Heart left ventricle (tissue), 13 donors: ENCODE data around the gene TVP23C.

Experiments
- POLR2A ChIP-seq, 2 donors: fragments of 450-650 bp; IDR thresholded peaks; one replicate each; pipeline ENCODE4 v1.6.1; 2017; ENCODE audit warnings: antibody characterized with exemption in 2 of 2, mild to moderate bottlenecking in 2 of 2, moderate library complexity in 2 of 2
- TF ChIP-seq, protein P1 (sequence below), 12 donors: fragments of 200-600 bp; sonication (generic) in 4 of 12; IDR thresholded peaks; one replicate each; pipeline versions ENCODE4 v1.5.0 to v1.8.0; 2018 to 2022; ENCODE audit warnings: antibody characterized with exemption in 12 of 12, mild to moderate bottlenecking in 5 of 12
- donor health status: ischemic (EF 13 %, LVEDD 7.1; RV severe dilation, severe dysfunction).
- donor health status: DM: no; HTN: yes; CAD: no.
- donor health status: DM: no; HTN: no; CAD: no.
- donor health status: ischemic (EF 25% LVEDD 6.9; RV normal size, moderate dysfunction).
- donor health status: ischemic (EF 25% LVEDD 5.7; RV mildly dilated, moderate dysfunction).
- donor health status: ischemic (EF 35%, LVEDD 5.7; RV mildly dilated, moderate dysfunction).
- donor health status: nonischemic (EF 11% LVEDD 7.7; RV severe dilation, severe dysfunction).
- donor health status: DM: yes; HTN: yes; CAD: no.
- donor health status: PGD.
- donor health status: ischemic (EF 29% LVEDD 5.4; RV normal size, mild dysfunction).
- donor health status: nonischemic (EF 23%, LVEDD 6.1; RV moderate dilation, normal function).

- TF ChIP-seq, protein P1, sequence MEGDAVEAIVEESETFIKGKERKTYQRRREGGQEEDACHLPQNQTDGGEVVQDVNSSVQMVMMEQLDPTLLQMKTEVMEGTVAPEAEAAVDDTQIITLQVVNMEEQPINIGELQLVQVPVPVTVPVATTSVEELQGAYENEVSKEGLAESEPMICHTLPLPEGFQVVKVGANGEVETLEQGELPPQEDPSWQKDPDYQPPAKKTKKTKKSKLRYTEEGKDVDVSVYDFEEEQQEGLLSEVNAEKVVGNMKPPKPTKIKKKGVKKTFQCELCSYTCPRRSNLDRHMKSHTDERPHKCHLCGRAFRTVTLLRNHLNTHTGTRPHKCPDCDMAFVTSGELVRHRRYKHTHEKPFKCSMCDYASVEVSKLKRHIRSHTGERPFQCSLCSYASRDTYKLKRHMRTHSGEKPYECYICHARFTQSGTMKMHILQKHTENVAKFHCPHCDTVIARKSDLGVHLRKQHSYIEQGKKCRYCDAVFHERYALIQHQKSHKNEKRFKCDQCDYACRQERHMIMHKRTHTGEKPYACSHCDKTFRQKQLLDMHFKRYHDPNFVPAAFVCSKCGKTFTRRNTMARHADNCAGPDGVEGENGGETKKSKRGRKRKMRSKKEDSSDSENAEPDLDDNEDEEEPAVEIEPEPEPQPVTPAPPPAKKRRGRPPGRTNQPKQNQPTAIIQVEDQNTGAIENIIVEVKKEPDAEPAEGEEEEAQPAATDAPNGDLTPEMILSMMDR (IDR thresholded peaks at IDR 0.05), result no peak
- TF ChIP-seq POLR2A (IDR thresholded peaks at IDR 0.05), result no peak
Measured at GRCh38 chr17:15493693-15494035, 69.6 kb downstream of the TVP23C start.
